Neural cell (in vitro differentiated cells): ENCODE results near the gene OR10A5. TPM values are rescaled to one million over a fixed set of nuclear protein-coding genes. Genes with fewer than 3 reads are reported as not detected.

Experiments used
- H2AFZ ChIP-seq: fragments of 200-600, 300-800 bp; sonication (generic), shearing (Covaris generic); 2 replicates; pipeline ENCODE4 v1.6.0; 2014; ENCODE audit warnings: low read depth, mild to moderate bottlenecking, antibody characterized with exemption, low read length, moderate library complexity
- H3F3A ChIP-seq: fragments of 200-600 bp; shearing (Covaris generic); 2 replicates; pipeline ENCODE4 v1.6.1; 2016; ENCODE audit warnings: mild to moderate bottlenecking, moderate library complexity, mixed read lengths, antibody characterized with exemption, low read length; ENCODE audit not compliant: insufficient read depth, poor library complexity, severe bottlenecking
- H3K27ac ChIP-seq: fragments of 200-600, 300-800 bp; sonication (generic), shearing (Covaris generic); 2 replicates; pipeline ENCODE4 v1.5.1; 2014; ENCODE audit warnings: mild to moderate bottlenecking, low read length, moderate library complexity
- H3K27me3 ChIP-seq: fragments of 300-800, 200-600 bp; sonication (generic), shearing (Covaris generic); 2 replicates; pipeline ENCODE4 v1.6.0; 2014; ENCODE audit warnings: mild to moderate bottlenecking, low read depth, low read length, moderate library complexity; ENCODE audit not compliant: insufficient read depth
- H3K36me3 ChIP-seq: fragments of 300-800, 200-600 bp; sonication (generic), shearing (Covaris generic); 2 replicates; pipeline ENCODE4 v1.5.1; 2014; ENCODE audit warnings: mild to moderate bottlenecking, antibody characterized with exemption, low read length, moderate library complexity; ENCODE audit not compliant: insufficient read depth
- H3K4me2 ChIP-seq: fragments of 300-800, 200-600 bp; sonication (generic), shearing (Covaris generic); 2 replicates; pipeline ENCODE4 v1.6.0; 2014; ENCODE audit warnings: mild to moderate bottlenecking, low read length
- H3K4me3 ChIP-seq: fragments of 300-800, 200-600 bp; sonication (generic), shearing (Covaris generic); 2 replicates; pipeline ENCODE4 v1.5.1; 2014; ENCODE audit warnings: mild to moderate bottlenecking, low read length, moderate library complexity
- H3K79me2 ChIP-seq: fragments of 200-600 bp; shearing (Covaris generic); replicated peaks from 2 replicates; pipeline ENCODE4 v1.6.0; 2014; ENCODE audit warnings: mild to moderate bottlenecking, low read length, moderate library complexity; ENCODE audit not compliant: insufficient read depth
- H3K9ac ChIP-seq: fragments of 300-800, 200-600 bp; sonication (generic), shearing (Covaris generic); 2 replicates; pipeline ENCODE4 v1.6.1; 2016; ENCODE audit warnings: mild to moderate bottlenecking, low read length, mixed read lengths
- H3K9me2 ChIP-seq: fragments of 200-600 bp; shearing (Covaris generic); 2 replicates; pipeline ENCODE4 v1.6.1; 2016; ENCODE audit warnings: mild to moderate bottlenecking, low read length, mixed read lengths; ENCODE audit not compliant: insufficient read depth
- H3K9me3 ChIP-seq: fragments of 200-600, 300-800 bp; sonication (generic), shearing (Covaris generic); 2 replicates; pipeline ENCODE4 v1.6.1; 2016; ENCODE audit warnings: mild to moderate bottlenecking, mixed run types, low read length, moderate library complexity, mixed read lengths
- H4K20me1 ChIP-seq: fragments of 200-600 bp; shearing (Covaris generic); 2 replicates; pipeline ENCODE4 v1.6.1; 2016; ENCODE audit warnings: mild to moderate bottlenecking, mixed run types; ENCODE audit not compliant: insufficient read depth
- CTCF ChIP-seq: fragments of 450-650 bp; IDR thresholded peaks from 2 replicates; pipeline ENCODE4 v1.5.1; 2014; ENCODE audit warnings: antibody characterized with exemption, mild to moderate bottlenecking, moderate library complexity; ENCODE audit not compliant: poor library complexity, severe bottlenecking
- EP300 ChIP-seq: fragments of 450-650 bp; conservative IDR thresholded peaks from 2 replicates; pipeline ENCODE4 v1.6.1; 2014; ENCODE audit warnings: antibody characterized with exemption, mild to moderate bottlenecking, moderate library complexity; ENCODE audit not compliant: poor library complexity, severe bottlenecking
- EZH2 ChIP-seq: fragments of 200-600, 300-800 bp; shearing (Covaris generic), sonication (generic); IDR thresholded peaks from 2 replicates; pipeline ENCODE4 v1.6.1; 2014; ENCODE audit warnings: antibody characterized with exemption, low read length, borderline replicate concordance, mild to moderate bottlenecking; ENCODE audit not compliant: insufficient read depth, poor library complexity, severe bottlenecking
- MXI1 ChIP-seq: fragments of 450-650 bp; conservative IDR thresholded peaks from 2 replicates; pipeline ENCODE4 v1.6.1; 2014; ENCODE audit warnings: antibody characterized with exemption, mild to moderate bottlenecking; ENCODE audit not compliant: poor library complexity, severe bottlenecking
- POLR2AphosphoS5 ChIP-seq: IDR thresholded peaks from 2 replicates; pipeline ENCODE4 v1.6.1; 2012
- RAD21 ChIP-seq: fragments of 450-650 bp; conservative IDR thresholded peaks from 2 replicates; pipeline ENCODE4 v1.6.1; 2014; ENCODE audit warnings: antibody characterized with exemption, mild to moderate bottlenecking, moderate library complexity
- SMC3 ChIP-seq: fragments of 450-650 bp; conservative IDR thresholded peaks from 2 replicates; pipeline ENCODE4 v1.6.1; 2014; ENCODE audit warnings: antibody characterized with exemption, mild to moderate bottlenecking, moderate library complexity; ENCODE audit not compliant: poor library complexity
- TAF1 ChIP-seq: IDR thresholded peaks from 2 replicates; pipeline ENCODE4 v1.6.1; 2012; ENCODE audit warnings: low read depth
- polyA plus RNA-seq: library from polyadenylated mRNA; depleted of rRNA; stranded (reverse); fragments of >200 nt; gene quantifications from 2 replicates; pipeline ENCODE4 v1.2.3, GENCODE V29; 2014
- TF ChIP-seq, protein P1 (sequence below): IDR thresholded peaks from 2 replicates; pipeline ENCODE4 v1.6.1; 2012; ENCODE audit warnings: borderline replicate concordance

OR10A5 gene
- polyA plus RNA-seq, 1 donor from 2014 or later: not detected

GRCh38 chr11:6833356-6833755 is 12.1 kb upstream of the OR10A5 start:
- no peak overlapping the region for H3K9ac ChIP-seq
- TF ChIP-seq CTCF: no peak
- TF ChIP-seq TAF1: no peak
- TF ChIP-seq EZH2: no peak
- TF ChIP-seq, protein P1, sequence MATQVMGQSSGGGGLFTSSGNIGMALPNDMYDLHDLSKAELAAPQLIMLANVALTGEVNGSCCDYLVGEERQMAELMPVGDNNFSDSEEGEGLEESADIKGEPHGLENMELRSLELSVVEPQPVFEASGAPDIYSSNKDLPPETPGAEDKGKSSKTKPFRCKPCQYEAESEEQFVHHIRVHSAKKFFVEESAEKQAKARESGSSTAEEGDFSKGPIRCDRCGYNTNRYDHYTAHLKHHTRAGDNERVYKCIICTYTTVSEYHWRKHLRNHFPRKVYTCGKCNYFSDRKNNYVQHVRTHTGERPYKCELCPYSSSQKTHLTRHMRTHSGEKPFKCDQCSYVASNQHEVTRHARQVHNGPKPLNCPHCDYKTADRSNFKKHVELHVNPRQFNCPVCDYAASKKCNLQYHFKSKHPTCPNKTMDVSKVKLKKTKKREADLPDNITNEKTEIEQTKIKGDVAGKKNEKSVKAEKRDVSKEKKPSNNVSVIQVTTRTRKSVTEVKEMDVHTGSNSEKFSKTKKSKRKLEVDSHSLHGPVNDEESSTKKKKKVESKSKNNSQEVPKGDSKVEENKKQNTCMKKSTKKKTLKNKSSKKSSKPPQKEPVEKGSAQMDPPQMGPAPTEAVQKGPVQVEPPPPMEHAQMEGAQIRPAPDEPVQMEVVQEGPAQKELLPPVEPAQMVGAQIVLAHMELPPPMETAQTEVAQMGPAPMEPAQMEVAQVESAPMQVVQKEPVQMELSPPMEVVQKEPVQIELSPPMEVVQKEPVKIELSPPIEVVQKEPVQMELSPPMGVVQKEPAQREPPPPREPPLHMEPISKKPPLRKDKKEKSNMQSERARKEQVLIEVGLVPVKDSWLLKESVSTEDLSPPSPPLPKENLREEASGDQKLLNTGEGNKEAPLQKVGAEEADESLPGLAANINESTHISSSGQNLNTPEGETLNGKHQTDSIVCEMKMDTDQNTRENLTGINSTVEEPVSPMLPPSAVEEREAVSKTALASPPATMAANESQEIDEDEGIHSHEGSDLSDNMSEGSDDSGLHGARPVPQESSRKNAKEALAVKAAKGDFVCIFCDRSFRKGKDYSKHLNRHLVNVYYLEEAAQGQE: no peak
- TF ChIP-seq POLR2AphosphoS5: no peak
- no peak for TF ChIP-seq SMC3
- TF ChIP-seq RAD21: no peak
- TF ChIP-seq EP300: no peak
- no peak overlapping the region for H3K4me2 ChIP-seq
- no peaks in the 10 kb centered on the region for H3K9me2 ChIP-seq
- H3K27me3 ChIP-seq: no peaks in the 10 kb centered on the region
- H3K9me3 ChIP-seq: no peaks in the 10 kb centered on the region
- no peak overlapping the region for H3K4me3 ChIP-seq
- H4K20me1 ChIP-seq: no peaks in the 10 kb centered on the region
- no peaks in the 10 kb centered on the region for H3K36me3 ChIP-seq
- H3F3A ChIP-seq: no peaks in the 10 kb centered on the region
- H3K79me2 ChIP-seq: no peaks in the 10 kb centered on the region
- no peak overlapping the region for H3K27ac ChIP-seq
- H2AFZ ChIP-seq: no peak overlapping the region

- H3K79me2 ChIP-seq: no peaks in the 10 kb centered on the region
- H3K4me3 ChIP-seq: no peak overlapping the region
- H3F3A ChIP-seq: no peaks in the 10 kb centered on the region
- no peak for TF ChIP-seq EZH2
- TF ChIP-seq, protein P1: no peak
- no peak for TF ChIP-seq EP300
- no peak for TF ChIP-seq POLR2AphosphoS5
- no peak for TF ChIP-seq TAF1
- TF ChIP-seq SMC3: no peak
- TF ChIP-seq MXI1: no peak
- TF ChIP-seq CTCF: no peak
- TF ChIP-seq RAD21: no peak
- H3K27ac ChIP-seq: no peak overlapping the region
- H3K9ac ChIP-seq: no peak overlapping the region
- no peak overlapping the region for H2AFZ ChIP-seq
- H3K4me2 ChIP-seq: no peak overlapping the region
- no peaks in the 10 kb centered on the region for H3K9me2 ChIP-seq
- H3K27me3 ChIP-seq: no peaks in the 10 kb centered on the region
- no peaks in the 10 kb centered on the region for H3K36me3 ChIP-seq
- no peaks in the 10 kb centered on the region for H4K20me1 ChIP-seq
- H3K9me3 ChIP-seq: no peaks in the 10 kb centered on the region
These were observed 11.5 kb upstream of the OR10A5 start for GRCh38 chr11:6834021-6834420.
